Measurements from ENCODE around the gene PRX.
A peak's percentile ranks its signal among the peaks of the same experiment; 100 is the strongest.
"Not testable (repeated sequence)": the region's sequence is repeated elsewhere in the genome, so short reads cannot be mapped to it uniquely, and the experiment has no call there.

The PRX gene

DNA sequence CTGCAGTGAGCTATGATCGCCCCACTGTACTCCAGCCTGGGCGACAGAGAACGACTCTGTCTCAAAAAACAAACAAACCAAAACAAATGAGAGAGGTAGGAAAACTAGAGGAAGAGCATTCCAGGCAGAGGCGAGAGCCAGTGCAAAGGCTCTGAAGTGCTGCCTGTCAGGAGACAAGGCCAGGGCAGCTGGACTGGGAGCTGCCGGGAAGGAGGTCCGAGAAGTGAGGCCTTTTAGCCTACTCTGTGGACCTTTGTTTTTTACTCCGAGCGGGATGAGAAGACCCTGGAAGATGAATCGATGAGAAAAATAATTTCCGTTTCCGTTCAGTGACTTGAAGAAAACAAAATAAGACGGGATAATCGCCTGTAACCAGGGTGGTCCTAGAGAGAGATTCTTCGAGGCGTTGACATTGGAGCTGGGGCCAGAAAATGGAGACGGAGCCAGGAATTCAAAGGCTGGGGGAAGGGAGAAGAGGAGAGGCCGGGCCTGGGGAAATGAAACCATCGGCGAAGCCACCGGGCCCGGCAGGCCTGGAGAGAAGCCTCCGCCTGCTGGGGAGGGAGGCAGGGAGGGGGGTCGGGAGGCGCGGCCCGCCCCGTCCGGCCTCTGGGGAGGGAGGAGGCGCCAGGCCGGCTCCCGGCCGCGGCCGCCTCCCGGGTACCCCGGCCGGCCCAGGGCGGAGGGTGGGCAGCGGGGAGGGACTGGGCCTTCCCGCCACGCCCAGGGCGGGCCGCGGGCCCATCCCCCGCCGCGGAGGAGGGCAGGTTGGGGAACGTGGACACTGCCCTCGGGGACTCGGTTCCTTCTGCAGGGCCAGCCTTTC, 20.4 kb upstream of the PRX start:
- DNase-seq (ENCODE audit: low spot score) = peak; percentile 59

- DNase-seq (ENCODE audit: low spot score) = not testable (repeated sequence)
These were observed 19.6 kb upstream of the PRX start for GRCh38 chr19:40432760-40433159.

DNA sequence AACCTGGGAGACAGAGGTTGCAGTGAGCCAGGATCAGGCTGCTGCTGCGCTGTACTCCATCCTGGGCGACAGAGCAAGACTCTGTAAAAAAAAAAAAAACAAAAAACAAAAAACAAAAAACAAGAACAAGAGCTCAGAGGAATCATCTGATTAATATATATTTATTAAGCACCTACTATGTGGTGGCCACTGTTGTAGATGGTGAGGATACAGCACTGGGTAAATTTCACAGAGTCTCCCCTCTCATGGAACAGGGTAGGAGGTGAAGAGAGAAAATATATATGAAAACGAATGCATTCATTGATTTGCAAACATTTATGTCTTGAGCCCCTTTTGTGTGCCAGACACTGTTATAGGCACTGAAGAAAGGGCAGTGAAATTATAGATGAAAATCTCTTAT, 18.5 kb upstream of the PRX start:
- no peak for DNase-seq (ENCODE audit: low spot score)

- not testable (repeated sequence) for DNase-seq (ENCODE audit: low spot score)
These were observed 17.1 kb upstream of the PRX start for GRCh38 chr19:40430242-40430641.

GRCh38 chr19:40428197-40428596, 15.0 kb upstream of the PRX start:
- not testable (repeated sequence) for DNase-seq (ENCODE audit: low spot score)

- DNase-seq (ENCODE audit: low spot score) = peak; percentile 100
These were observed 12.5 kb upstream of the PRX start, which contains the start of gene SERTAD1 for GRCh38 chr19:40425450-40426287. Gene SERTAD1 (minus strand): TSS chr19:40425992. CDS start chr19:40423546, 2,446 bp downstream.

DNA sequence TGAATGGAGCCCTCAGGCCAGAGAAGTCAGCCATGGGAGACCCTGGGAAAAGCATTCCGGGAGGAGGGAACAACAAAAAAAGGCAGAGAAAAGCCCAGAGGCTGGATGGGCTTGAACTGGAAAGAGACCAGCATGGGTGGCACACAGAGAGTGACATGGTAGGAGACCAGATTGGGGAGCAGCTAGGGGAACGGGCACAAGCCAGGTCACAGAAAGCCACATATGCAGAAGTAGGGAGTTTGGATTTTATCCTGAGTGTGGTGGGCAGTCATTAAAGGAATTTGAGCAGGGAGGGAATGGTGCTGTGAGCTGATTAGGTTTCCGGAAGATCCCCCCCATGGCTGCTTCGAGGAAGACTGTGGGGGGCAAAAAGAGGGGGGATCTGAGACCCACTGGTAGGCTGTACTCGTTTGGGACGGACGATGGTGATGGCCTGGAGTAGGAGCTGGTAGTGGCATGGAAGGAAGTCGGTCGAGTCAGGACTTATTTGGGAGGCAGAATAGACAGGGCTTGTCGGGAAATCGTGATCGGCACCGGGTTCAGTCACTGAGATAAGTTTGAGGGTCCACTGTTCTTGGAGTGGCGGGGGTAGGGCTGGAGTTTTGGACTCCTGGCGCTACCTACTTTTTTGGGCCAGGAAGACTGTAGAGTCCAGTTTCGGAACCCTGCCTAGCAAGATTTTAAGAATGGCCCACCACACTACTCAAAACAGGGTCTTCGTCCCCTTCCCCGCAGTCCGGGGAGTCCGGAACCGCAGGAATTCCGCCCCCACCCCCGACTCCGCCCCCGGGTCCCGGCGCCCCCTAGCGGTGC, 11.7 kb upstream of the PRX start:
- no peak for DNase-seq (ENCODE audit: low spot score)

- DNase-seq (ENCODE audit: low spot score) = no peak
These were observed 10.8 kb upstream of the PRX start for GRCh38 chr19:40423938-40424337.

DNA sequence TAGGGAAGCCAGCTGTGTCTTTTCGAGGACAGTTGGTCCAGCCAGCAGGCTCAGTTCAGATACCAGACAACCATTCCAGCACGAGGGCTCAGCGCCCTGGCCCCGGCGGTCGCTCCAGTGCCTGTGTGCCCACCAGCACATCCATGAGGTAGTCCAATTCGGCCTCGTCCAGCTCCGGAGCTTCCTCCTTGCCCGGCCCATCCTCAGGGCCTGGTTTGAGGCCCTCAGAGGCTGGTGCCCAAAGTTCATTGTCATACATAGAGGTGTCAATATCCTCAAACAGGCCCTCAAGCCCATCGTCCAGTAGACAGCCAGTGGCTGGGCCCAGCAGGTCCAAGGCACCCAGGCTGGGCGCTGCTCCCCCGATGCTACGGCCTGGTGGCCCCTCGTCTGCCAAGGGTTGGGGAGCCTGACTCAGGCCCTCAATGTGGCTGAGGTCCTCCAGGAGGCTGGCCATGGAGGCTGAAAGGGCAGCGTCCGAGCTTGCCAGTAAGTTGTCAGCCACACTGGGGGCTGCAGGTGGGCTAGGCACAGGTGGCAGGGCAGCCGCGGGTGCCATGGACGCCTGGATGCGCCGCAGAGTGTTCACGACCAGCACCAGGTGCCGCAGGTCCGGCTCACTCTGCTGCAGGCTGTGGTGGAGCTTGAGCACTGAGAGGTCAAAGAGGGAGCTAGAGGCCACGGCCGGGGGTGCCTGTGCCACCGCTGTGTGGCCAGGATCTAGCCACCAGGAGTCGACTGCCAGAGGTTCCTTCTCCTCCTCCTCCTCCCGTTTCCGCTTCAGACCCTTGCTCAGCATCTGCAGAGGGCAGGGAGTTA, 9.8 kb upstream of the PRX start:
- no peak for DNase-seq (ENCODE audit: low spot score)

DNA sequence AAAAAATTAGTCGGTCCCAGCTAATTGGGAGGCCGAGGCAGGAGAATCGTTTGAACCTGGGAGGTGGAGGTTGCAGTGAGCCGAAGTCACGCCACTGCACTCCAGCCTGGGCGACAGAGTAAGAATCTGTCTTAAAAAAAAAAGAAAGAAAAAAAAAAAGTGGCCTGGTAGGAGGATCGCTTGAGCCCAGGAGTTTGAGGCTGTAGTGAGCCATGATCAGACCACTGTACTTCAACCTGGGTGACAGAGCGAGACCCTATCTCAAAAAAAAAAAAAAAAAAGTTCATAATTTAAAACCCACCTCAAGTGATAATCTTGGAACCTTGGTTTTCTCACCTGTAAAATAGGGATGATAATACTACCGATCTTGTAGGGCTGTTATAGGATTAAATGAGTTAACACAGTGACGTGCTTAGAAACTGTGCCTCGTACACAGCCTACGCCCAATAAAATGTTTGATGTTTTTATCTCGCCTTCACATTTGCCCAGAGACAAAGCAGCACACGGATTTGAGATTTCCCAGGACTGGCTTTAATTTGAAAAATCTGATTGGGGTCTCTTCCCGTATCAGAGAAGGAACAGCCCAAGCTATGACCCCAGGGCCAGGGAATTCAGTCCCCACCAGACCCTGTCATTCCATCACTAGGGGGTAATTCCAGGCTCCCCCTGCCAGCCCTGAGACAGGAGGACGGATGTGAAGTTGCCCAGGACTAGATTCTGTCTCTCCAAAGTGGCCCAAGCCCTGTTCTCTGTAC, 9.0 kb upstream of the PRX start:
- DNase-seq (ENCODE audit: low spot score) = no peak

- DNase-seq (ENCODE audit: low spot score) = peak; percentile 72
These were observed 7.9 kb upstream of the PRX start for GRCh38 chr19:40420766-40421765.

DNA sequence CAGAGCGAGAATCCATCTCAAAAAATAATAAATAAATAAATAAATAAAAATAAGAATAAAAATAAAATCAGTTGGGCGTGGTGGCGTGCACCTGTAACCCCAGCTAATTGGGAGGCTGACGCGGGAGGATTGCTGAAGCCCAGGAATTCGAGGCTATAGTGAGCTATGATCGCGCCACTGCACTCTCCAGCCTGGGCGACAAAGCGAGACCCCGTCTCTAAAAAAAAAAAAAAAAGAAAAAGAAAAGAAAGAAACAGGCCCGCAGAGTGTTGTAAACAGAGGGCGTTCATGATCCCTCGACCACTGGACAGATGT, 7.2 kb upstream of the PRX start:
- DNase-seq (ENCODE audit: low spot score) = no peak

DNA sequence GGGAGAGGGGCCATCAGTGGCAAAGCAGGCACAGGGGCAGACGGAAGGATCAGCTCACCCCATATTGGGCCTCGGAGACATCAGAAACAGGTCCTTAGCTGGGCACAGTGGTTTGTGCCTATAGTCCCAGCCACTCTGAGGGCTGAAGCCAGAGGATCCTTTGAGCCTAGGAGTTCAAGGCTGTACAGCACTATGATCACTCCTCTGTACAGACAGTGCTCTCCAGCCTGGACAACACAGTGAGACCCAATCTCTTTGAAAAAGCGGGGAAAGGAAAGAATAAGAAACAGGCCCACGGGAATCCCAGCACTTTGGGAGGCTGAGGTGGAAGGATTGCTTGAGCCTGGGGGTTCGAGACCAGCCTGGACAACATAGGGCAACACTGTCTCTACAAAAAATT, 6.6 kb upstream of the PRX start:
- no peak for DNase-seq (ENCODE audit: low spot score)

- DNase-seq (ENCODE audit: low spot score) = no peak
These were observed 6.0 kb upstream of the PRX start for GRCh38 chr19:40419066-40419612.

DNA sequence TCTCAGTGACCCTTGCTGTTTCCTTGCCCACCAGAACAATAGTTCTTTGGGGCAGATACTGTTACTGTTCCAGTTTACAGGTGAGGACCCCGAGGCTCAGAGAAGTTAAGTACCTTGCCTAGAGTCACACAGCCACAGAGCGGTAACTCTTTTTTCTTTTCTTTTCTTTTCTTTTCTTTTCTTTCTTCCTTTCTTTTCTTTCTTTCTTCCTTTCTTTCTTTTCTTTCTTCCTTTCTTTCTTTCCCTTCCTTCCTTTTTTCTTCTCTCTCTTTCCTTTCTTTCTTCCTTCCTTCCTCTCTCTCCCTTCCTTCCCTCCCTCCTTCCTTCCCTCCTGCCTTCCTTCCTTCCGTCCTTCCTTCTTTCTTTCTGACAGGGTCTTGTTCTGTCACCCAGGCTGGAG, 4.9 kb upstream of the PRX start:
- DNase-seq (ENCODE audit: low spot score) = no peak

DNA sequence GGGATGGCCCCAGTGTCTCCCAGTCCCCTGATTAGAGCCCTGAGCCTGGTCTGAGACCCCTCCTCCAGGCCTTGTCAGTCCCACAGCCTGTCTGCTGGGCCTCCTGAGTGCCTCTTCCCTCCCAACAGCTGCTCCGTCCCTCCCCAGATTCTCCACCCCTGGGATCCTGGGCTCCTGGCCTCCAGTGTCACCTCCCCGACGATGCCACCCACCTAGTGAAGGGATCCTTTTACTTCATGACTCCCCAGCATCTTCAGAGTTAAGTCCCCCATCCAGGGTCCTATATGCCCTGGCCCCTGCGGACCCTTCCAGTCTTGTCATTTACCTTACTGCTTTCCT, 4.4 kb upstream of the PRX start:
- DNase-seq (ENCODE audit: low spot score) = no peak

- no peak for DNase-seq (ENCODE audit: low spot score)
These were observed 3.9 kb upstream of the PRX start for GRCh38 chr19:40416918-40417642.

DNA sequence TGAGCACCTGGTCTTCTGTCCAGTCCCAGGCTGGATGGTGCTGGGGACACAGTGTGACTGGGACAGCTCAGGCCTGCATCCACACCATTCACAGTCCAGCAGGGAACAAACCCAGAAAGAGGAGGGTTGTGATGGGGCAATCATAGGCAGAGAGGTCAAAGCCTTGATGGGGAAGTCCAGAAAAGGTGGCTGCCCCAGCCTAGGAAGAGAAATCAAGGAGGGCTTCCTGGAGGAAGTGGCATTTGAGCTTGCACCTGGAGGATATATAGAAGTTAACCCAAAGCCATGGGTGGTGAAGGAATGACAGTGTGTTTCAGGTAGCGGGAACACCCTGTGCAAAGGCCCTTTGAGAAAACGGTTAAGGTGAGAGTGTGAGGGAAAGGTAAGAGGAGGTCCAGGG, 2.6 kb upstream of the PRX start:
- DNase-seq (ENCODE audit: low spot score) = no peak

All from CD4-positive, alpha-beta T cell treated with Interleukin-6 at 100 ng/mL for 8 hours (primary cell).